GM21423 (cell line): Measurements from ENCODE around the gene ADRA2B.
"Not testable (repeated sequence)": the region's sequence is repeated elsewhere in the genome, so short reads cannot be mapped to it uniquely, and the experiment has no call there.

Experiments used
- ATAC-seq: cut with Tn5 transposase; IDR thresholded peaks from one replicate; pipeline ENCODE4 v1.9.1; 2021; ENCODE audit warnings: mild to moderate bottlenecking, moderate library complexity; ENCODE audit not compliant: unreplicated experiment

The ADRA2B gene

GRCh38 chr2:96116424-96116878, at the start of gene ADRA2B:
TSS of gene ADRA2B (minus strand) at chr2:96116571. CDS start at chr2:96116149, 422 bp downstream.
- peak; percentile 51 for ATAC-seq

- peak; percentile 34 for ATAC-seq
These were observed 48.3 kb upstream of the ADRA2B start for GRCh38 chr2:96164459-96165184.

GRCh38 chr2:96163768-96164429, 47.5 kb upstream of the ADRA2B start:
- peak; percentile 70 for ATAC-seq

- ATAC-seq = no peak
These were observed 47.0 kb upstream of the ADRA2B start for GRCh38 chr2:96163415-96163767.

GRCh38 chr2:96161898-96162297, 45.5 kb upstream of the ADRA2B start:
- ATAC-seq = no peak

GRCh38 chr2:96160366-96160765, 44.0 kb upstream of the ADRA2B start:
- ATAC-seq = not testable (repeated sequence)

GRCh38 chr2:96159084-96159830, 42.9 kb upstream of the ADRA2B start:
- no peak for ATAC-seq

GRCh38 chr2:96158554-96158940, 42.2 kb upstream of the ADRA2B start:
- ATAC-seq = no peak

- peak; percentile 49 for ATAC-seq
These were observed 41.5 kb upstream of the ADRA2B start for GRCh38 chr2:96157649-96158553.

GRCh38 chr2:96156926-96157648, 40.7 kb upstream of the ADRA2B start:
- ATAC-seq = peak; percentile 37

- no peak for ATAC-seq
These were observed 39.8 kb upstream of the ADRA2B start for GRCh38 chr2:96156011-96156820.

GRCh38 chr2:96154506-96155380, 38.4 kb upstream of the ADRA2B start:
- ATAC-seq = no peak

- ATAC-seq = no peak
These were observed 37.6 kb upstream of the ADRA2B start for GRCh38 chr2:96153991-96154431.

GRCh38 chr2:96153291-96153713, 36.9 kb upstream of the ADRA2B start:
- no peak for ATAC-seq

- ATAC-seq = no peak
These were observed 36.2 kb upstream of the ADRA2B start for GRCh38 chr2:96152304-96153161.

- ATAC-seq = no peak
These were observed 35.4 kb upstream of the ADRA2B start for GRCh38 chr2:96151595-96152303.
